ENCODE measurements around the gene GLP2R. TPM values are rescaled to one million over a fixed set of nuclear protein-coding genes. Genes with fewer than 3 reads are reported as not detected.

The GLP2R gene
- total and polyA plus RNA-seq, 2 experiments from 2014 or later = not detected

- Histone ChIP-seq H3K4me3 (no peak overlapping the region), H3F3A (ENCODE audit: insufficient read depth) (no peaks in the 10 kb centered on the region), H3K4me2 (ENCODE audit: unreplicated experiment) (no peak overlapping the region), H3K9me2 (ENCODE audit: insufficient read depth) (no peaks in the 10 kb centered on the region), H3K27ac (no peak overlapping the region), H3K79me2 (ENCODE audit: insufficient read depth) (no peaks in the 10 kb centered on the region), H2AFZ (no peak overlapping the region), H3K27me3 (replicated peaks; ENCODE audit: insufficient read depth) (no peaks in the 10 kb centered on the region), H3K9me3 (ENCODE audit: low read depth) (no peaks in the 10 kb centered on the region), H3K9ac (no peak overlapping the region), H3K36me3 (ENCODE audit: low read depth) (no peaks in the 10 kb centered on the region), H3K4me1 (ENCODE audit: insufficient read depth) (no peaks in the 10 kb centered on the region), H4K20me1 (ENCODE audit: insufficient read depth) (no peaks in the 10 kb centered on the region)
- DNase-seq = no peak
- in situ Hi-C loops (cut with MboI) = no loop called here
- WGBS, 2 experiments (ENCODE audit: low coverage in 1 of 2, low lambda C conversion rate in 2 of 2, missing lambda C conversion rate in 2 of 2) = 83% methylated on average over 15 of the region's 15 CpGs
- TF ChIP-seq EZH2 (IDR thresholded peaks at IDR 0.05; ENCODE audit: insufficient read depth, poor library complexity, severe bottlenecking) (no peak), EZH2phosphoT487 (IDR thresholded peaks at IDR 0.05; ENCODE audit: insufficient read depth, low read depth) (no peak)
These were observed 33.4 kb upstream of the GLP2R start for GRCh38 chr17:9792181-9792840.

- H3K79me2 ChIP-seq (ENCODE audit: insufficient read depth) = no peaks in the 10 kb centered on the region
- H2AFZ ChIP-seq = no peak overlapping the region
- no peak for TF ChIP-seq EZH2phosphoT487 (IDR thresholded peaks at IDR 0.05; ENCODE audit: insufficient read depth, low read depth)
- no peak for TF ChIP-seq EZH2 (IDR thresholded peaks at IDR 0.05; ENCODE audit: insufficient read depth, poor library complexity, severe bottlenecking)
- no peak overlapping the region for H3K4me2 ChIP-seq (ENCODE audit: unreplicated experiment)
- in situ Hi-C loops (cut with MboI) = no loop called here
- WGBS, 2 experiments (ENCODE audit: low coverage in 1 of 2, low lambda C conversion rate in 2 of 2, missing lambda C conversion rate in 2 of 2) = 35 to 42% methylated on average over 3 of the region's 3 CpGs
- no peaks in the 10 kb centered on the region for H3K9me2 ChIP-seq (ENCODE audit: insufficient read depth)
- no peaks in the 10 kb centered on the region for H3K9me3 ChIP-seq (ENCODE audit: low read depth)
- H3K9ac ChIP-seq = no peak overlapping the region
- no peaks in the 10 kb centered on the region for H3K4me1 ChIP-seq (ENCODE audit: insufficient read depth)
- H3K27me3 ChIP-seq (replicated peaks; ENCODE audit: insufficient read depth) = peaks cover 5% of the 10 kb centered on the region
- no peak for DNase-seq
- no peak overlapping the region for H3K27ac ChIP-seq
- no peaks in the 10 kb centered on the region for H4K20me1 ChIP-seq (ENCODE audit: insufficient read depth)
- no peaks in the 10 kb centered on the region for H3F3A ChIP-seq (ENCODE audit: insufficient read depth)
- no peak overlapping the region for H3K4me3 ChIP-seq
- no peaks in the 10 kb centered on the region for H3K36me3 ChIP-seq (ENCODE audit: low read depth)
These were observed 27.7 kb upstream of the GLP2R start for GRCh38 chr17:9798008-9798407.

GRCh38 chr17:9798724-9799123 lies 27.0 kb upstream of the GLP2R start:
- H3K9ac ChIP-seq = no peak overlapping the region
- WGBS, 2 experiments (ENCODE audit: low coverage in 1 of 2, low lambda C conversion rate in 2 of 2, missing lambda C conversion rate in 2 of 2) = 58% methylated on average over 7 of the region's 7 CpGs

GRCh38 chr17:9801505-9801904 lies 24.2 kb upstream of the GLP2R start:
- in situ Hi-C loops (cut with MboI) = no loop called here
- H3K4me1 ChIP-seq (ENCODE audit: insufficient read depth) = no peaks in the 10 kb centered on the region
- no peaks in the 10 kb centered on the region for H3F3A ChIP-seq (ENCODE audit: insufficient read depth)
- no peak overlapping the region for H3K27ac ChIP-seq
- no peak overlapping the region for H3K4me2 ChIP-seq (ENCODE audit: unreplicated experiment)
- TF ChIP-seq EZH2 (IDR thresholded peaks at IDR 0.05; ENCODE audit: insufficient read depth, poor library complexity, severe bottlenecking) = no peak
- no peak for TF ChIP-seq EZH2phosphoT487 (IDR thresholded peaks at IDR 0.05; ENCODE audit: insufficient read depth, low read depth)
- no peak for DNase-seq
- WGBS, 2 experiments (ENCODE audit: low coverage in 1 of 2, low lambda C conversion rate in 2 of 2, missing lambda C conversion rate in 2 of 2) = 0 to 6% methylated on average over 2 of the region's 2 CpGs
- H3K9ac ChIP-seq = no peak overlapping the region
- H3K9me3 ChIP-seq (ENCODE audit: low read depth) = no peaks in the 10 kb centered on the region
- no peaks in the 10 kb centered on the region for H3K9me2 ChIP-seq (ENCODE audit: insufficient read depth)
- H3K27me3 ChIP-seq (replicated peaks; ENCODE audit: insufficient read depth) = peaks cover 5% of the 10 kb centered on the region
- H3K36me3 ChIP-seq (ENCODE audit: low read depth) = no peaks in the 10 kb centered on the region
- H3K4me3 ChIP-seq = no peak overlapping the region
- H4K20me1 ChIP-seq (ENCODE audit: insufficient read depth) = no peaks in the 10 kb centered on the region
- H3K79me2 ChIP-seq (ENCODE audit: insufficient read depth) = no peaks in the 10 kb centered on the region
- H2AFZ ChIP-seq = no peak overlapping the region

More at GRCh38 chr17:9798724-9799123, 27.0 kb upstream of the GLP2R start:
- Histone ChIP-seq H4K20me1 (ENCODE audit: insufficient read depth) (no peaks in the 10 kb centered on the region), H3K4me2 (ENCODE audit: unreplicated experiment) (no peak overlapping the region), H3K9me2 (ENCODE audit: insufficient read depth) (no peaks in the 10 kb centered on the region), H3K27me3 (replicated peaks; ENCODE audit: insufficient read depth) (peaks cover 5% of the 10 kb centered on the region), H3F3A (ENCODE audit: insufficient read depth) (no peaks in the 10 kb centered on the region), H2AFZ (no peak overlapping the region), H3K9me3 (ENCODE audit: low read depth) (no peaks in the 10 kb centered on the region), H3K27ac (no peak overlapping the region), H3K4me3 (no peak overlapping the region), H3K4me1 (ENCODE audit: insufficient read depth) (no peaks in the 10 kb centered on the region), H3K79me2 (ENCODE audit: insufficient read depth) (no peaks in the 10 kb centered on the region), H3K36me3 (ENCODE audit: low read depth) (no peaks in the 10 kb centered on the region)
- TF ChIP-seq EZH2 (IDR thresholded peaks at IDR 0.05; ENCODE audit: insufficient read depth, poor library complexity, severe bottlenecking) (no peak), EZH2phosphoT487 (IDR thresholded peaks at IDR 0.05; ENCODE audit: insufficient read depth, low read depth) (no peak)
- in situ Hi-C loops (cut with MboI) = no loop called here
- no peak for DNase-seq

Data from GM23248 (cell line).